ENCODE results near the gene STX7.

The STX7 gene

DNA sequence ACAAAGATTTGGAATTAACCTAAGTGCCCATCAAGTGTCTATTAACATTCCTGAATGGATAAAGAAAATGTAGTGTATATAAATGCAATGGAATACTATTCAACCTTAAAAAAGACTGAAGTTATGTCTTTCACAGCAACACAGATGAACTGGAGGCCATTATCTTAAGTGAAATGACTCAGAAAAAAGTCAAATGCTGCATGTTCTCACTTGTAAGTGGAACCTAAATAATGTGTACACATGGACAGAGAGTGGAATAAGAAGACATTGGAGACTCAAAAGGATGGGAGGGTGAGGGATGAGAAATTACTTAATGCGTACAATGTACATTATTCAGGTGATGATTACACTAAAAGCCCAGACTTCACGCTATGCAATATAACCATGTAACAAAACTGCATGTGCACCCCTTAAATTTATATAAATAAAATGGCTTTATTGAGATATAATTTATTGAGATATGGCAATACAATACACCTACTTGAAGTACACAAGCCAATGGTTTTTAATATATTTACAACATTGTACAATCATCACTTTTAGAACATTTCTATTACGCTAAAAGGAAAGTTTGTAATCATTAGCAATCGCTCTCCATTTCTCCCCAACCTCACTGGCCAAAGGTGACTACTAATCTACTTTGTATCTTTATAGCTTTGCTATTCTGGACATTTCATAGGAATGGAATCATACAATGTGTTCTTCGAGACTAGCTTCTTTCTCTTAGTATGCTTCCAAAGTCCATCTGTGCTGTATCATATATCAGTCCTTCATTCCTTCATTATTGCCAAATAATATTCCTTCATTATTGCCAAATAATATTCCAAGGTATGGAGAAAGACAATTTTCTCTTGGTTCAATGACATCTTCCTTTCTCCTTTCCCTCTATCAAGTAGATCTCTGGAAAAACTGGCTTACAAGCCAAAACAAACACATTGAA lies 5.8 kb downstream of the STX7 start:
- DNase-seq (ENCODE audit: low spot score), result no peak

DNA sequence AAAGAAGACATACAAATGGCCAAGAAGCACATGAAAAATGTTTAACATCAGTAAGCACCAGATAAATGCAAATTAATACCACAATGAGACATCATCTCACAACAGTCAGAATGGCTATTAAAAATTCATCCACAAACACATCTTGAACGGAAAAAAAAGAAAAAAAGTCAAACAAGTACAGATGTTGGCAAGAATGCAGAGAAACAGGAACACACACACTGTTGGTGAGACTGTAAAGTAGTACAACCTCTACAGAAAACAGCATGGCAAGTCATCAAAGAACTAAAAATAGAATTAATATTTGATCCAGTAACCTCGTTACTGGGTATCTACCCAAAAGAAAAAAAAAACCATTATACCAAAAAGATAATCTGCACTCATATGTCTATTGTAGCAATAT lies 6.5 kb downstream of the STX7 start:
- DNase-seq (ENCODE audit: low spot score), result no peak

DNA sequence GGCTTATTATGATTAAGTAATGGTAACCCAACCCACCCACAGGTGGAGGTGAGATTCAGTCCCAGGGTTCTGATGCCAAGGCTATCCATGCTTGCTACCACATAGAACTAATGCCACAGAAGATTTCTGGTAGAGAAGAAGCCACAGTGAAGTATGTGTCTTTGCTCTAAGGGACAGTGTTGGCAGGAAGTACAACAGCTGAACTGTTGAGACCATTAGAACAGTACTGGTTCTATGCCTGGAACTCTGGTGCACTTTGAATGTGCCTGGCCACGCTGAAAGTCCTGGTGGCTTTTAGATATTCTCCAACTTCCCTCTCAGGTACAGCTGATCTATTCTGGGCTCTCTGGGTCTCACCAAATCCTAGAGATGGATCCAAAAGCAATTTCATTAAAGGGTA lies 7.8 kb downstream of the STX7 start:
- DNase-seq (ENCODE audit: low spot score), result no peak

GRCh38 chr6:132504757-132505156 lies 8.2 kb downstream of the STX7 start:
- no peak for DNase-seq (ENCODE audit: low spot score)

- no peak for DNase-seq (ENCODE audit: low spot score)
Measured at GRCh38 chr6:132499757-132500156, 13.2 kb downstream of the STX7 start.

DNA sequence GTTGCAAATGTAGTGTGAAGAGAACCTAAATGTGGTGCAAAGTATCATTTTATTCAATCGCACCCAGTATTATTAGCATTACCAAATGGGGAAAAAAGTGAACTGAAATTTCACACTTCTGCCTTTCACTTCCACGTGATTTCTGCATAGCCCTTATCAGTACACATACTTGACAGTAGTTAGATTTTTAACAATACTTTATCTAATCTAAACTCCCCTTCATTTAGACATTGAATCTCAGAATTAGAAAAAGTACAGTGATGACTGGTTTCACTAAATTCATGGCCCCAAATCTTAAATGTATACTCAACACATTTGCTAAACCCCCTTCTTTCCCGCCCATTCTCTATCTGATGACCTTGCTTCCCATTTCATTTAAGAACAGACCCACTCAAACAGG lies 14.3 kb downstream of the STX7 start:
- DNase-seq (ENCODE audit: low spot score), result no peak

GRCh38 chr6:132496519-132497180 lies 16.3 kb downstream of the STX7 start:
- DNase-seq (ENCODE audit: low spot score), result no peak

- DNase-seq (ENCODE audit: low spot score), result no peak
Measured at GRCh38 chr6:132495604-132496079, 17.3 kb downstream of the STX7 start.

- DNase-seq (ENCODE audit: low spot score), result no peak
Measured at GRCh38 chr6:132494954-132495353, 18.0 kb downstream of the STX7 start.

GRCh38 chr6:132491881-132492280 lies 21.0 kb downstream of the STX7 start:
- no peak for DNase-seq (ENCODE audit: low spot score)

GRCh38 chr6:132491303-132491702 lies 21.6 kb downstream of the STX7 start:
- DNase-seq (ENCODE audit: low spot score), result no peak

GRCh38 chr6:132490478-132491204 lies 22.3 kb downstream of the STX7 start:
- no peak for DNase-seq (ENCODE audit: low spot score)

DNA sequence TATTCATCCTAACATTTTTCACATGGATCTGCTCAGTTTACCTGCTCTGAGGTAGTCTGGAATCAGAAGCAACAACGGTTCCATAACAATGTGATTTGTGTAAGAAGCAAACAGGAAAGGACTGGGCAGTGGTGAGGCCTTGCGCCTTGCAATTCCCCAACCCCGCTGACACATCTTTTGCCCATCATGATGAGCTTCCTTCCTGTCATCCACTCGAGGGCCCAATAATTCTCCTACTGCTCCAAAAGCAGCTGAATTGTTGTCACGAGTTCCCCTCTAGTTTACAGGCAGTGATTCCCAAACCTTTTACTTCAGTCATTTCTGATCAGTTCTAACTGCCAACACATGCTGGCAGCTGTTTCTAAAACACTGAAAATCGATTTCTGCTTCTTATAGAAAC lies 22.9 kb downstream of the STX7 start:
- DNase-seq (ENCODE audit: low spot score), result no peak

DNA sequence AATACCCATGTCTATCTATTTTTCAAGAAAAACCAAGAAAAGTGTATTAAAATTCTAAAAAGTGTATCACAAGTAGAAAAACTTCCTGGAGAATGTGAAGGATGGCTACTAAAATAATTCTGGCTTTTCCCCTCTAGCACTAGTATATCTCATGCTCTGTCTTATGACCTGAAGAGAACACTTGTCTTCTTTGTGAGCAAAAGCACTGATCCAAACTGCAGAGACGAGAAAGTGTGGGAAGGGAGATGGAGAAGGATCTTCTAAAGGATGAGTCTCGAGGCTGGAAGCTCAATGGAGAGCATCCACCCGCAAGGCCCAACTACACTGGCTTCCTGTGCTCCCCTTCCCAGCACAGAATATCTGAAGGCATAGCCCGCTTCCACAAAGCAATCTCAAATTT lies 23.5 kb downstream of the STX7 start:
- DNase-seq (ENCODE audit: low spot score), result no peak

- DNase-seq (ENCODE audit: low spot score), result no peak
Measured at GRCh38 chr6:132487762-132488161, 25.2 kb downstream of the STX7 start.

- no peak for DNase-seq (ENCODE audit: low spot score)
Measured at GRCh38 chr6:132484680-132485018, 28.3 kb downstream of the STX7 start.

- peak; percentile 86 for DNase-seq (ENCODE audit: low spot score)
Measured at GRCh38 chr6:132483779-132484679, 28.9 kb downstream of the STX7 start.

DNA sequence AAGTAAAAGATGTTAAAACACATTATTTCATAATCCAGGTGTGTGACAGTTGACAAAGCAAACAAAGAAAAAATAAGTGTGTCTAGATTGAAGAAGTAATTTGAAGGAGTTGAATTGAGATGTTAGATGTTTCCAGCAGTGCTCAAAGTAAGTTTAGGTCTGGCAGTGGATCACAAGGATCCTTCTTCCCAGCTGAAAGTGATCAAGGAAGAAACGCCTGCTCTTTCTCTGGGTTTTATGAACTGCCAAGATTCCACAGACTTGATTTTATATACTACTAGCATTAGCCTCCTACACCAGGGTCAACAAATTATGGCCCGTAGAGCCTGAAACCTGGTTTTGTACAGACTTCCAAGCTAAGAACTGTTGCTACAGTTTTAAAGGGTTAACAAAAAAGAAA lies 30.3 kb downstream of the STX7 start:
- DNase-seq (ENCODE audit: low spot score), result no peak

DNA sequence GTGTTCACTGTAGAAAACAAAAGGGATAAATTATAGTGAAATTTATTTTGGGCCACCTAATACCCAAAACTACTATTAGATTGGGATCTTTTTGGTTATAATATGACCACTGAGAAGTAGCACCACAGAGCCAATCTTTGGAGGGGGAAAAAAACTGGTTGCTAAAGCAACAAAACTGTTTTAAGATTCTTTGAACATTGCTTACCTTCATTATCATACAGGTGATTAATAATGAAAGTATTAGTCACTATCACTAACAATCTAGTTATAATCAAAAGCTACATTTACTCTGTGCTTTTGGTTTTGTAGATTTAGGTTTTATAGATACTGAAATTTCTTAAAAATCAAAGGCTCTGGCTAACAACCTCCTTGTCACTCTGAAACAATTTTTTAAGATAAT lies 31.7 kb downstream of the STX7 start:
- no peak for DNase-seq (ENCODE audit: low spot score)

GRCh38 chr6:132479131-132479530 lies 33.8 kb downstream of the STX7 start:
- DNase-seq (ENCODE audit: low spot score), result no peak

GRCh38 chr6:132478674-132479073 lies 34.2 kb downstream of the STX7 start:
- no peak for DNase-seq (ENCODE audit: low spot score)

- DNase-seq (ENCODE audit: low spot score), result no peak
Measured at GRCh38 chr6:132478266-132478665, 34.6 kb downstream of the STX7 start.
